Ramos (cell line): ENCODE data around the gene MAZ.

Experiments used
- in situ Hi-C: fragments of 300-500 bp; cut with MboI; formaldehyde crosslinking; loops from one replicate; pipeline ENCODE4 v1.14.3; 2022; ENCODE audit warnings: low sequenced_read_pairs; ENCODE audit not compliant: unreplicated experiment

Gene MAZ

GRCh38 chr16:29842732-29843346 is 36.5 kb downstream of the MAZ start:
- in situ Hi-C loops = loop anchor here (25.0 kb wide), 1 partner anchor 169 kb away; the partner anchor contains the start of genes C16orf92 and DOC2A

- in situ Hi-C loops = loop anchor here (25.0 kb wide), 1 partner anchor 168 kb away; the partner anchor contains the start of genes C16orf92 and DOC2A
Measured at GRCh38 chr16:29843931-29844330, 37.6 kb downstream of the MAZ start.

- in situ Hi-C loops = loop anchor here (25.0 kb wide), 1 partner anchor 168 kb away; the partner anchor contains the start of genes C16orf92 and DOC2A
Measured at GRCh38 chr16:29844575-29845331, 38.4 kb downstream of the MAZ start.

- in situ Hi-C loops = loop anchor here (25.0 kb wide), 1 partner anchor 167 kb away; the partner anchor contains the start of genes C16orf92 and DOC2A
Measured at GRCh38 chr16:29845656-29846055, 39.3 kb downstream of the MAZ start.

- in situ Hi-C loops = loop anchor here (25.0 kb wide), 1 partner anchor 164 kb away; the partner anchor contains the start of genes C16orf92 and DOC2A
Measured at GRCh38 chr16:29848420-29849297, 42.3 kb downstream of the MAZ start.

- in situ Hi-C loops = loop anchor here (25.0 kb wide), 1 partner anchor 163 kb away; the partner anchor contains the start of genes C16orf92 and DOC2A
Measured at GRCh38 chr16:29849505-29849904, 43.2 kb downstream of the MAZ start.

GRCh38 chr16:29850998-29851397 is 44.7 kb downstream of the MAZ start:
- in situ Hi-C loops = no loop called here

GRCh38 chr16:29852654-29853053 is 46.3 kb downstream of the MAZ start:
- in situ Hi-C loops = no loop called here

GRCh38 chr16:29854520-29855100 is 48.3 kb downstream of the MAZ start:
- in situ Hi-C loops = no loop called here

- in situ Hi-C loops = no loop called here
Measured at GRCh38 chr16:29857133-29857760, 50.9 kb downstream of the MAZ start.

GRCh38 chr16:29858149-29858849 is 52.0 kb downstream of the MAZ start:
- in situ Hi-C loops = no loop called here

GRCh38 chr16:29858974-29859373 is 52.6 kb downstream of the MAZ start:
- in situ Hi-C loops = no loop called here

- in situ Hi-C loops = no loop called here
Measured at GRCh38 chr16:29860218-29860617, 53.9 kb downstream of the MAZ start.
